A204.1 (cell line): ENCODE results near the gene CD300LG.
"Not testable (repeated sequence)": the region's sequence is repeated elsewhere in the genome, so short reads cannot be mapped to it uniquely, and the experiment has no call there.

ENCODE experiments used
- FAIRE-seq: peaks from 2 replicates; lab custom pipeline; 2012; peaks lifted over from hg19 to GRCh38; lab: Jason Lieb, UNC

The CD300LG gene

DNA sequence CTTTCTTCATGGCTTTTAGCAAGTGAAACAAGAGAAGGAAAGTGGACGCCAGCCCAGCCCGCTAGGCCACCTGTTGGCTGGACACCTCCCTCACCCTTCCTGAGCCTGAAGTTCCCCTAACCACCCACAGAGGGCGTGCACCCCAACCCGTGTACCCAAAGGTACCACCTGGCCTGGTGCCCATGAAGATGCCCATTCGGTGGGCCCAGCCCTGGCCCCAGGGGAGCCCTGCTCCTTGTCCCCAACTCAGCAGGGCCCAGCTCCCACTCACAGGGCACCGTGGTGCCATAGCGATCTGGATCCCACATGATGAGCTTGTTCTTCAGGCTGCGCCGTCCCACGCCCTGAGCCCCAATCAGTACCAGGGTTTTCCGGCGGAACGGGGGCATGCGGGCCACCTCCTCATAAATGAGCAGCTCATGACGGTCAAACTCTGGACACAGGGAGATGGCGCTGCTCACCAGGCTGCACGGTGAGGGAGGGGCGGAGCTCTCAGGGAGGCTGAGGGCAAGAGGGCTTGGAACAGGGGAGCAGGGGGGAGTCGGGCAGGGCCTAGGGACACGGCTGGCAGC is 33.5 kb downstream of the CD300LG start:
- FAIRE-seq = no peak

GRCh38 chr17:43881181-43881580 is 34.2 kb downstream of the CD300LG start:
- no peak for FAIRE-seq

DNA sequence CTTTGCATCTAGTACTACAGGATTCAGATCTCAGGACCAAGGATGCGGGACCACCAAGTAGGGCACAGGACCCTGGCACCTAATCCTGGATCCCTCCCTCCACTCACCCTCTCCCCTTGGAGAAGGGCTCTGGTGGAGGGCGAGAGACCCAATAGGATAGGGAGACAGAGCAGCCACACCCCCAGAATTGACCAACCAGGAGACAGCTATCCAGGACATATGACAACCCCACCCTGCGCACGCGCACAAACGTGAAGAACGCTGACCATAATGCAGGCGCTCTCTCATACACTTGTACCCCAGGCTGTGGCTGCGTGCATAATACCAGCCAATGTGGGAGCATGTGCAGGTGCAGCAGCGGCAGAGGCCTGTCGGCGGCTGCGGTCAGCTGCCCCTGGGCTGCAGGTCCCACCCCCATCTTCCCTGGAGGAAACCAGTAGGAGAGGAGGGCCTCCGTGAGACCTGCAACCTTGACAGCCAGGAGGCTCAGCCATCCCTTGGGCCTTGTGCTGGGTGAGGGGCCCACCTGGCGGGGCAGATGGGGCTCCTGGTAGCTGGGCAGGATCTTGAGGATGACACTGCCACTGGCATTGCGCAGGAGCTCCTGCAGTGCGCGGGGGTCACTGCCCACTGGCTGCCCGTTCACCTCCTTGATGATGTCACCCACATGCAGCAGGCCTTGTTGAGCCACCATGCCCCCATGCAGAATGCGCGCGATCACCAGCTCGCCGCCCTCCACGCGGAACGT is 35.0 kb downstream of the CD300LG start:
- FAIRE-seq = no peak

GRCh38 chr17:43882761-43883415 is 35.9 kb downstream of the CD300LG start:
- FAIRE-seq = no peak

GRCh38 chr17:43888548-43888947 is 41.6 kb downstream of the CD300LG start:
- FAIRE-seq = no peak

DNA sequence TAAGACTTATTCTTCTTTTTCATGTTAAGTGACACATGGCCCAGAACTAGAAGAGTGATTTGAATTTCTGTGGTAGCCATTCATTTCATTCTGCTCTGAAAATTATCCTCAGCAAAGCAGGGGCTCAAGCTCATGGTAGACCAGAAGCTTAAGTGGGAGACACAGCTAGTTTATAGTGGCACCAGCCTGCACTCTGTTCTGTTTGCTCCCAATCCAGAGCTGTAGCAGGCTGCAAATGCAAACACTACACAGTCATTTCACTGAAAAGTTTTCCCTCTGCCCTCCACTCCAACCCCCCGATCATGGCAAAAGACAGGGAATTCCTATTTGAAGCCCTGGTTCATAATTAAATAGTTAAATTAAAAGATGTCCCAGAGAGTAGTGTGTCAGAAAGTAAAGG is 43.3 kb downstream of the CD300LG start:
- no peak for FAIRE-seq

DNA sequence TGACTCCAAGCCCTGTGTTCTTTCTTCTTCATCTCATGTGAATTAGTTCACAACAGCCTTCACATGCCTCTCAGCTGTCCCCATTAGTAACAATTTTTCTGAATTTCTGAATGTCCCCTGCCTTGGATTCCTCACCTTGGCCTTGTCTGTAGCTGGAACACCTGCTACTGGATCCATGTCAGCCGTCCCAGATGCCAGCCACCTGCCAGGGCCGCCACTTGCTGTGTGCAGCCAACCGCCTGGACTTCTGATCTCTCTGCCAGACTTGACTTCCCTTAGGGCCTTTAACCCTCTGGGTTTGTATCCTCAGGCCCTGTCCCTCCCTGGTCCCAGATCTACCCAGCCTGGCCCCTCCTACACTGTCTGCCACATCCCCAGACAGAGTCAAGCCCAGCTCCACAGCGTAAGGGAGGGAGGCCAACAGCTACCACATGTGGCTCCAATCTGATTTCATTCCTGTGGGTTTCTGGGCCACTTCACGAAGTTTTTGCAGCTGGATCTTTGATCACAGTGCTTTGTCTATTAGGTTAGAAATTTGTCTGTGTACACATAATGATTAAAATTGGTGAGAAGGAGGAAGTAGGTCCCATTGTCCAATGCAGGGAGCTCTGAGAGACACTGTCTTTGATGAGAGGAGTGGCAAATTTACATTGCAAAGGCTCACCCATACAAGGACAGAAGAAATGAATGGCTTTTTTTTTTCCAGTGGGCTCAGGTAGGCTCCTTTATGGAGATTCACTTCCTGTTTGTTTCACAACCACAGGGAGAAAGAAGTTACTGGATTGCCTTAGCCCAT is 45.1 kb downstream of the CD300LG start:
- FAIRE-seq = no peak

DNA sequence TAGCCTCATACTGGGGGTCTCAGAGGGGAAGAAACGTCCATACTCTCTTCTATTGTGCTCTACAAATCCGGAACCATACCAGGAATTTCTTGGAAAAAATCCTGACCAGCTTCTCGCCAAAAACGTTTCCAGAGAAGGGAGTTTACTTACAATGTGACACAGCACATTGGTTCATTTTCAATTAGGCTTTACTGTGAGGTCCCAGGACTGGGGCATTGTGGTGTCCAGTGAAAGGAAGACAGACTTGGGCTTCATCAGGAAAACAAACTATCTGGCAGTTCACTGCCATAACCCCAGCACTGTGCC is 45.6 kb downstream of the CD300LG start:
- FAIRE-seq = no peak

- FAIRE-seq = not testable (repeated sequence)
Measured at GRCh38 chr17:43894494-43894893, 47.5 kb downstream of the CD300LG start.

DNA sequence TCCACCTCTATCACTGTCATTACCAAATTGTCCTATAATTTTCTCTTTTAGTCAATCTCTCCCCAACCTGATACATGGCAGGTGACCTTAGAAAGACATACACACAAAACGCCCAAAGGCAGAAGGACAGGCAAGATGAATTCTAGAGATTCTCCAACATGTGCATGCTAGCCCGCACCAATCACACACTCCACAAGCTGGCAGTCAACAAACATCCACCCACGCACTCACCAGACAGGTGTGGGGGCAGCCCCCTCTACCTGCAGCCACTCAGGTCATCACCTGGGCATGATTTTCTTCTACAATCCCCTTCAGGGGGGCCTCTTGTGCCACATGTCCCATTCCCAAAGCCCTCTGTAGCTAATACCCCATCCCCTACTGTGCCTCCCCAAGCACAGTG is 50.9 kb downstream of the CD300LG start:
- FAIRE-seq = no peak

GRCh38 chr17:43898446-43898845 is 51.5 kb downstream of the CD300LG start:
- no peak for FAIRE-seq

DNA sequence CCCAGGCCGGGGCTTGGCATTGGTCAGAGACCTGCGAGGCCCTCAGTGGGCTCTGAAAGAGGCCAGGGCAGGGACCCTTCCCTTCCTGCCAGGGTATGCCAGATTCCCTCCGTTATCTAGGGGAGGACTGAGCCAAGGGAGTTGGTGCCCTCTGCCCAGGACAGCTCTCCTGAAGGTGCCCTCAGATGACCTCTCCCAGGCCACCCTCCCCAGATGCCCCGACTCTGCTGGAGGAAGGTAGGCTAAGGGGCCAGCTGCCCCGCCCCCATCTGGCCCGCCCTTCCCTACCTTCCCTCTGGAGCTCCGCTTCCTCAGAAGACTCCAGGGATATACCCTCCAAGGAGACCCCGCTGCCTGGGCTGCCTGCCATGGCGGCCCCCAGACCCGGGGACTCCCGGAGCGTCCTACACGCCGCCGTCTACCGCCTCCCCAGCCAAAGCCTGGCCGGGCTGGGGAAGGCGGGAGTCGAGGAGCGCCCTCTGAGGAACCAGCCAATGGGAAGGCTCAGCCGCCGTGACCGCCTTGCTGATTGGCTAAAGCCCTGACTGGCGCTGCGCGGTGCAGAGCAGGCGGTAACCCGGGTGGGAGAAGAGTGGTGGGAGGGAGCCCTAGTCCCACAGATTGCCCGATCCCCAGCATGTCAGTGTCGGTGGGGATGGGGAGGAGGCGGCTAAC is 53.3 kb downstream of the CD300LG start:
- FAIRE-seq = no peak

DNA sequence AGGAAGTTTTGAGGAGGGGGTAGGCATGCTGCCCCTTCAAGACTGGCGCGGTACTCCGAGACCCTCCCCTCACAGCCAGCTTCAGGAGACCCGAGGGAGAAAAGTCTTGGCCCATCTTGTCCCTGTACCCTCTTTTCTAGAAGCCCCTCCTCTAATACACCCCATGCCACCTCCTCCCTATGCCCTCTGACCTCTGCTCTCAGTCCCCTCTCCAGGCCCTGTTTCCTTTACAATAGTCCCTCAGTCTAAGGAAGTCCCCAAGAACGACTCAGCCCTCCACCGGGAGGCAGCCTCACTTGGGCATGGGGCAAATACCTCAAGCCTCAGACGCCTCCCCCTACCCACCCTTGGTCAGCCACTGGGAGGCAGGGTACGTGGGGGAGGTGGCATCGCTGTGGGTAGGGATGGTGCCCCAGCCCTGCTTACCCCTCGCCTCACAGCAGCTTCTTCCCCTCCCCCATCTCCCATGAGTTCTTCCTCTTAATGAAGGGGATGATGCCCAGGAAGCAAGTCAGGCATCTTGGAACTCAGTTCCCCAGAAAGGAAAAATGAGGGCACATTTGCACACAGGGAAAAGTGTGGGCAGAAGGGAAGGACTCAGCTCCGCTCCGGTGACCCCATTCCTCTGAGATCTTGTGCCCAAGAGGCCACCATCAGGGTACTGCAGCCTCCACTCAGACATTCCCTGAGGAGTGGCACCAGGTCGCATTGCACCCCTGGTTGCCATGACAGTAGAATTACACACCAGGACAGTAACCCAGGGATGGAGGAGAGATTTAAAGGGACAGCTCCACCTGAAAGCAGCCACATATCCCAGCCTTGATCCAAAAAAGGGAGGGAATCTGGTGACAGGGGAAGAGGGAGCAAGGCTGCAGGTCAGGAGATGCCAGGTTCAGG is 54.1 kb downstream of the CD300LG start:
- FAIRE-seq = no peak

- no peak for FAIRE-seq
Measured at GRCh38 chr17:43901861-43902589, 55.0 kb downstream of the CD300LG start.

DNA sequence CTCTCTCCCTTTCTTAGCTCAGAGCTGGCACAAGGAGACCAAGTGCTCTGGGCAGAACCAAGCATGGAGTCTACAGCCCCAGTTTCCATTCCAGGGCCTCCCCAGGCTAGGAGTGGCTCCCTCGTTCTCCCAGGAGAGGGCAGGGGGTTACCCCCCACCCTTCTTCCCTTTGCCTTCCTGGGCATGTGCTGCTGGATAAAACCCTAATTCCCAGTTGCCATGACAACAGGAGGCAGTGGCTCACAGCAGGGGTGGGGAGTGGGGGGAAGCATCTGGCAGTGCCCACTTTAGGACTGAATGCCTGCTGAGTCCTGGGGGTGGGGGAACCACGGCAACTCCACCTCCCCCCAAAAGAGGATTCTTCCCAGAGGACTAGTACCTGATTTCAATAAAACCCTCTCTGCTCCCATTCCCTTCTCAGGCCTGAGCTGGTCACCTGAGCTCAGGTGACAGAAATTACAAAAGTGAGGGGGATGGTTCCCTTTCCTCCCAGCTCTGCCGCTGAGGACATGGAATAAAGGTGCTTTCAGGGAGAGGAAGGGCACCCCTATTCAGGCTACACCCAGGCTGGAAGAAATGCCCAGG is 58.5 kb downstream of the CD300LG start:
- FAIRE-seq = no peak

- no peak for FAIRE-seq
Measured at GRCh38 chr17:43905985-43906852, 59.2 kb downstream of the CD300LG start.

GRCh38 chr17:43906951-43907424 is 60.0 kb downstream of the CD300LG start:
- FAIRE-seq = no peak

- FAIRE-seq = no peak
Measured at GRCh38 chr17:43907425-43907981, 60.5 kb downstream of the CD300LG start, which contains the start of gene MPP2. Gene MPP2 (minus strand): TSS chr17:43907536. CDS start chr17:43904460, 3,076 bp downstream.
